H1 (cell line): ENCODE data around the gene FHIT.

Experiments used
- POLR2A ChIP-seq, 2 experiments: IDR thresholded peaks; 1 replicate in 1 of 2; 2 replicates in 1 of 2; pipeline ENCODE4 v1.6.1; 2011; ENCODE audit warnings: low read depth in 2 of 2, low read length in 2 of 2, mild to moderate bottlenecking in 2 of 2; ENCODE audit errors: control extremely low read depth in 1 of 2
- SIRT6 ChIP-seq: IDR thresholded peaks from one replicate; pipeline ENCODE4 v1.7.1; 2012; ENCODE audit warnings: low read length, inconsistent platforms
- TF ChIP-seq, protein P1 (sequence below), 3 experiments: IDR thresholded peaks; 1 replicate in 2 of 3; 2 replicates in 1 of 3; pipeline versions ENCODE4 v1.5.1 to v1.6.1; 2011; ENCODE audit warnings: low read length in 3 of 3, mild to moderate bottlenecking in 3 of 3, inconsistent platforms in 2 of 3, low read depth in 1 of 3, moderate library complexity in 1 of 3; ENCODE audit not compliant: insufficient read depth in 1 of 3; ENCODE audit errors: control extremely low read depth in 1 of 3

- TF ChIP-seq, protein P1, sequence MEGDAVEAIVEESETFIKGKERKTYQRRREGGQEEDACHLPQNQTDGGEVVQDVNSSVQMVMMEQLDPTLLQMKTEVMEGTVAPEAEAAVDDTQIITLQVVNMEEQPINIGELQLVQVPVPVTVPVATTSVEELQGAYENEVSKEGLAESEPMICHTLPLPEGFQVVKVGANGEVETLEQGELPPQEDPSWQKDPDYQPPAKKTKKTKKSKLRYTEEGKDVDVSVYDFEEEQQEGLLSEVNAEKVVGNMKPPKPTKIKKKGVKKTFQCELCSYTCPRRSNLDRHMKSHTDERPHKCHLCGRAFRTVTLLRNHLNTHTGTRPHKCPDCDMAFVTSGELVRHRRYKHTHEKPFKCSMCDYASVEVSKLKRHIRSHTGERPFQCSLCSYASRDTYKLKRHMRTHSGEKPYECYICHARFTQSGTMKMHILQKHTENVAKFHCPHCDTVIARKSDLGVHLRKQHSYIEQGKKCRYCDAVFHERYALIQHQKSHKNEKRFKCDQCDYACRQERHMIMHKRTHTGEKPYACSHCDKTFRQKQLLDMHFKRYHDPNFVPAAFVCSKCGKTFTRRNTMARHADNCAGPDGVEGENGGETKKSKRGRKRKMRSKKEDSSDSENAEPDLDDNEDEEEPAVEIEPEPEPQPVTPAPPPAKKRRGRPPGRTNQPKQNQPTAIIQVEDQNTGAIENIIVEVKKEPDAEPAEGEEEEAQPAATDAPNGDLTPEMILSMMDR (IDR thresholded peaks at IDR 0.05; ENCODE audit: control extremely low read depth in 1 of 3, insufficient read depth in 1 of 3, low read depth in 1 of 3, low read length in 3 of 3) = no peak
- TF ChIP-seq POLR2A (IDR thresholded peaks at IDR 0.05; ENCODE audit: control extremely low read depth in 1 of 2, low read depth in 2 of 2, low read length in 2 of 2) (no peak), SIRT6 (no peak)
Measured at GRCh38 chr3:59810606-59811005, 1440.6 kb downstream of the FHIT start.
